K562 (cell line): Measurements from ENCODE around the gene GALE. TPM values are rescaled to one million over a fixed set of nuclear protein-coding genes. Genes with fewer than 3 reads are reported as not detected.

Experiments used
- DPF2 ChIP-seq: fragments of 450-650 bp; IDR thresholded peaks from 2 replicates; pipeline ENCODE4 v1.6.1; 2016
- E2F3 ChIP-seq: fragments of 250-450 bp; sonication (Bioruptor Pico); IDR thresholded peaks from 2 replicates; pipeline ENCODE4 v1.4.0; 2020; ENCODE audit warnings: mild to moderate bottlenecking
- ESRRA ChIP-seq: fragments of 450-650 bp; IDR thresholded peaks from 2 replicates; pipeline ENCODE4 v1.6.1; 2014; ENCODE audit warnings: low read depth, mild to moderate bottlenecking, moderate library complexity, borderline replicate concordance
- GATA2 ChIP-seq: sonication (generic); formaldehyde crosslinking; IDR thresholded peaks from 2 replicates; pipeline ENCODE4 v1.4.0; 2020; ENCODE audit warnings: mild to moderate bottlenecking, missing genetic modification reagents
- NFYB ChIP-seq: IDR thresholded peaks from 2 replicates; pipeline ENCODE4 v1.6.1; 2011; ENCODE audit warnings: mild to moderate bottlenecking, moderate library complexity; ENCODE audit not compliant: insufficient read length; ENCODE audit errors: extremely low read depth
- SMAD3 ChIP-seq: fragments of 450-650 bp; formaldehyde crosslinking; conservative IDR thresholded peaks from 2 replicates; pipeline ENCODE4 v1.4.0; 2020; ENCODE audit warnings: mild to moderate bottlenecking
- SMARCB1 ChIP-seq: IDR thresholded peaks from 2 replicates; pipeline ENCODE4 v1.6.1; 2011; ENCODE audit warnings: improper control_type of control experiment, low read depth; ENCODE audit not compliant: insufficient read length
- SMARCC2 ChIP-seq: fragments of 450-650 bp; IDR thresholded peaks from 2 replicates; pipeline ENCODE4 v1.6.1; 2017; ENCODE audit warnings: antibody characterized with exemption, moderate library complexity, mild to moderate bottlenecking, low read depth
- XRCC3 ChIP-seq: fragments of 450-650 bp; IDR thresholded peaks from 2 replicates; pipeline ENCODE4 v1.6.1; 2017; ENCODE audit warnings: mild to moderate bottlenecking, moderate library complexity
- ZNF217 ChIP-seq: sonication (generic); formaldehyde crosslinking; IDR thresholded peaks from 2 replicates; pipeline ENCODE4 v1.8.0; 2022; ENCODE audit warnings: mild to moderate bottlenecking, missing genetic modification reagents
- ZNF668 ChIP-seq: fragments of 250-450 bp; sonication (Bioruptor Pico); IDR thresholded peaks from 2 replicates; pipeline ENCODE4 v1.8.0; 2022; ENCODE audit warnings: mild to moderate bottlenecking, inconsistent platforms
- ZZZ3 ChIP-seq: fragments of 450-650 bp; IDR thresholded peaks from 2 replicates; pipeline ENCODE4 v1.6.1; 2016; ENCODE audit warnings: antibody characterized with exemption, mild to moderate bottlenecking, moderate library complexity
- polyA plus RNA-seq, 8 experiments: library from polyadenylated mRNA; depleted of rRNA in 4 of 8; stranded (reverse) in 5 of 8; unstranded in 3 of 8; fragments of >200 nt; fragmentation: Nextera tagmentation in 2 of 8; fragmentation: Illumina TruSeq in 1 of 8; extraction: Ambion mirVana in 2 of 8; extraction: Trizol in 1 of 8; gene quantifications; 2 replicates each; pipeline versions ENCODE4 v1.2.1 to v1.2.3, GENCODE V29; 2011 to 2014; ENCODE audit warnings: inconsistent platforms in 1 of 8, missing spikeins in 1 of 8
- total RNA-seq, 7 experiments: library from RNA; depleted of rRNA in 6 of 7; stranded (reverse); fragments of >200 nt in 6 of 7; fragmentation: Illumina TruSeq in 2 of 7; extraction: Trizol in 2 of 7; gene quantifications; 2 replicates each; pipeline versions ENCODE4 v1.2.1 to v1.2.3, GENCODE V29; 2011 to 2021; ENCODE audit warnings: low replicate concordance in 1 of 7
- TF ChIP-seq, protein P1 (sequence below): fragments of 250-450 bp; sonication (Bioruptor Pico); IDR thresholded peaks from 2 replicates; pipeline ENCODE4 v1.5.0; 2020; ENCODE audit warnings: mild to moderate bottlenecking
- TF ChIP-seq, protein P2 (sequence below), 2 experiments: fragments of 450-650 bp; formaldehyde crosslinking in 1 of 2; IDR thresholded peaks; 2 replicates each; pipeline versions ENCODE4 v1.4.0 to v1.6.1; 2014 to 2020; ENCODE audit warnings: mild to moderate bottlenecking in 2 of 2, borderline replicate concordance in 1 of 2, low read depth in 1 of 2
- TF ChIP-seq, protein P3 (sequence below): conservative IDR thresholded peaks from 2 replicates; pipeline ENCODE4 v1.6.1; 2011; ENCODE audit warnings: low read depth, mild to moderate bottlenecking, low read length; ENCODE audit not compliant: control insufficient read depth
- TF ChIP-seq, protein P4 (sequence below): sonication (generic); formaldehyde crosslinking; IDR thresholded peaks from 2 replicates; pipeline ENCODE4 v1.9.0; 2022; ENCODE audit warnings: mild to moderate bottlenecking, missing genetic modification reagents

Gene GALE
- total and polyA plus RNA-seq, 9 of the 15 experiments (the other 6 are each of a cell fraction or from before 2014, with no cell fraction given), result 8.4 to 139 (median 88.3) TPM

DNA sequence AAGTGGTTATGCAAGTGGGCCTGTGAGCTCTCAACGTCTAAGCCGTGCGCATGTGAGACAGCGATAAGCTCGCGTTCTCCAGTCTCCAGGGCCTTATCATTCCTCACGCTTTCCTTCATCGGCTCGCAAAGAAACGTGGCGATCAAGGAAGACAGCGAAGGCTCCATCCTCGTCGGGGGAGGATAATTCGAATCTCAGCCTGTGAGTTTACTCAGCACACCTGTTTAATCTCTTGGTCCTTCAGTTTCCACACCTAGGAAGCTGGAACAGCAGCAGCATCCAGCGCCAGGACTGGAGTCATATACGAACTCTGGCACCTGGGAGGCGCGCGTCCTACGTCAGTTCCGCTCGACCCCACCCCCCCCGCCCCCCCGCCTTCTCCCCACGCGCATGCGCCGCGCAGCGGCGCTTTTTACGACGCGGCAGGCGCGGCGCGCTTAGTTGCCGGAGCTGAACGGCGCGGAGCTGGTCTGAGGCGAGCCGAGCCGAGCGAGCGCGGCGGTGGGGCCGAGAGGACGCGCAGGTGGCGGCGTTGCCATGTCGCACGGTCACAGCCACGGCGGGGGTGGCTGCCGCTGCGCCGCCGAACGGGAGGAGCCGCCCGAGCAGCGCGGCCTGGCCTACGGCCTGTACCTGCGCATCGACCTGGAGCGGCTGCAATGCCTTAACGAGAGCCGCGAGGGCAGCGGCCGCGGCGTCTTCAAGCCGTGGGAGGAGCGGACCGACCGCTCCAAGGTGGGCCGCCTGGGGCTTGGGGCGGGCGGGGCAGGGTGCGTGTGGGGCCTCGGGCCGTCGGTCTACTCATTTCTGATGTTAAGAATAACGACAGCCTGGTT, 22.4 kb downstream of the GALE start, which contains the start of gene PITHD1 (continued):
- TF ChIP-seq NFYB (no peak), GATA2 (peak; percentile 94), ESRRA (no peak; the same call in 1 of the 2 replicates), SMARCC2 (peak; percentile 79; the same call in 1 of the 2 replicates), ZNF217 (CRISPR knock-in tag) (no peak), XRCC3 (no peak; the same call in 1 of the 2 replicates), DPF2 (peak; percentile 98), SMARCB1 (no peak), E2F3 (CRISPR knock-in tag) (no peak), ZNF668 (CRISPR knock-in tag) (no peak), ZZZ3 (0 out of 2 replicates have a peak, but pooled peaks have one; percentile 29), SMAD3 (CRISPR knock-in tag) (0 out of 2 replicates have a peak, but pooled peaks have one; percentile 11)
- TF ChIP-seq, protein P1, sequence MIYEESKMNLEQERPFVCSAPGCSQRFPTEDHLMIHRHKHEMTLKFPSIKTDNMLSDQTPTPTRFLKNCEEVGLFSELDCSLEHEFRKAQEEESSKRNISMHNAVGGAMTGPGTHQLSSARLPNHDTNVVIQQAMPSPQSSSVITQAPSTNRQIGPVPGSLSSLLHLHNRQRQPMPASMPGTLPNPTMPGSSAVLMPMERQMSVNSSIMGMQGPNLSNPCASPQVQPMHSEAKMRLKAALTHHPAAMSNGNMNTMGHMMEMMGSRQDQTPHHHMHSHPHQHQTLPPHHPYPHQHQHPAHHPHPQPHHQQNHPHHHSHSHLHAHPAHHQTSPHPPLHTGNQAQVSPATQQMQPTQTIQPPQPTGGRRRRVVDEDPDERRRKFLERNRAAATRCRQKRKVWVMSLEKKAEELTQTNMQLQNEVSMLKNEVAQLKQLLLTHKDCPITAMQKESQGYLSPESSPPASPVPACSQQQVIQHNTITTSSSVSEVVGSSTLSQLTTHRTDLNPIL (CRISPR knock-in tag), result no peak
- TF ChIP-seq, protein P2, sequence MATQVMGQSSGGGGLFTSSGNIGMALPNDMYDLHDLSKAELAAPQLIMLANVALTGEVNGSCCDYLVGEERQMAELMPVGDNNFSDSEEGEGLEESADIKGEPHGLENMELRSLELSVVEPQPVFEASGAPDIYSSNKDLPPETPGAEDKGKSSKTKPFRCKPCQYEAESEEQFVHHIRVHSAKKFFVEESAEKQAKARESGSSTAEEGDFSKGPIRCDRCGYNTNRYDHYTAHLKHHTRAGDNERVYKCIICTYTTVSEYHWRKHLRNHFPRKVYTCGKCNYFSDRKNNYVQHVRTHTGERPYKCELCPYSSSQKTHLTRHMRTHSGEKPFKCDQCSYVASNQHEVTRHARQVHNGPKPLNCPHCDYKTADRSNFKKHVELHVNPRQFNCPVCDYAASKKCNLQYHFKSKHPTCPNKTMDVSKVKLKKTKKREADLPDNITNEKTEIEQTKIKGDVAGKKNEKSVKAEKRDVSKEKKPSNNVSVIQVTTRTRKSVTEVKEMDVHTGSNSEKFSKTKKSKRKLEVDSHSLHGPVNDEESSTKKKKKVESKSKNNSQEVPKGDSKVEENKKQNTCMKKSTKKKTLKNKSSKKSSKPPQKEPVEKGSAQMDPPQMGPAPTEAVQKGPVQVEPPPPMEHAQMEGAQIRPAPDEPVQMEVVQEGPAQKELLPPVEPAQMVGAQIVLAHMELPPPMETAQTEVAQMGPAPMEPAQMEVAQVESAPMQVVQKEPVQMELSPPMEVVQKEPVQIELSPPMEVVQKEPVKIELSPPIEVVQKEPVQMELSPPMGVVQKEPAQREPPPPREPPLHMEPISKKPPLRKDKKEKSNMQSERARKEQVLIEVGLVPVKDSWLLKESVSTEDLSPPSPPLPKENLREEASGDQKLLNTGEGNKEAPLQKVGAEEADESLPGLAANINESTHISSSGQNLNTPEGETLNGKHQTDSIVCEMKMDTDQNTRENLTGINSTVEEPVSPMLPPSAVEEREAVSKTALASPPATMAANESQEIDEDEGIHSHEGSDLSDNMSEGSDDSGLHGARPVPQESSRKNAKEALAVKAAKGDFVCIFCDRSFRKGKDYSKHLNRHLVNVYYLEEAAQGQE (IDR thresholded peaks at IDR 0.05; ENCODE audit: borderline replicate concordance), result peak; percentile 38
- TF ChIP-seq, protein P2 (CRISPR knock-in tag; IDR thresholded peaks at IDR 0.05; ENCODE audit: low read depth), result no peak
- TF ChIP-seq, protein P3, sequence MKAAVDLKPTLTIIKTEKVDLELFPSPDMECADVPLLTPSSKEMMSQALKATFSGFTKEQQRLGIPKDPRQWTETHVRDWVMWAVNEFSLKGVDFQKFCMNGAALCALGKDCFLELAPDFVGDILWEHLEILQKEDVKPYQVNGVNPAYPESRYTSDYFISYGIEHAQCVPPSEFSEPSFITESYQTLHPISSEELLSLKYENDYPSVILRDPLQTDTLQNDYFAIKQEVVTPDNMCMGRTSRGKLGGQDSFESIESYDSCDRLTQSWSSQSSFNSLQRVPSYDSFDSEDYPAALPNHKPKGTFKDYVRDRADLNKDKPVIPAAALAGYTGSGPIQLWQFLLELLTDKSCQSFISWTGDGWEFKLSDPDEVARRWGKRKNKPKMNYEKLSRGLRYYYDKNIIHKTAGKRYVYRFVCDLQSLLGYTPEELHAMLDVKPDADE, result peak; percentile 82
- TF ChIP-seq, protein P4, sequence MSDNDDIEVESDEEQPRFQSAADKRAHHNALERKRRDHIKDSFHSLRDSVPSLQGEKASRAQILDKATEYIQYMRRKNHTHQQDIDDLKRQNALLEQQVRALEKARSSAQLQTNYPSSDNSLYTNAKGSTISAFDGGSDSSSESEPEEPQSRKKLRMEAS (CRISPR knock-in tag), result peak; percentile 94
